Spinal cord (tissue), 10 donors: ENCODE results near the gene PTPN3. TPM values are rescaled to one million over a fixed set of nuclear protein-coding genes. Genes with fewer than 3 reads are reported as not detected.

Experiments
- DNase-seq, 6 donors: peaks; one replicate each; pipeline versions ENCODE4 v3.0.0 to v3.0.0-alpha.2; 2013 to 2015; ENCODE audit warnings: low spot score in 6 of 6, low read depth in 4 of 6
- H3K27ac ChIP-seq: one replicate; pipeline ENCODE4 v1.5.1; 2013; ENCODE audit warnings: low read depth, low read length, control low read depth
- H3K27me3 ChIP-seq: one replicate; pipeline ENCODE4 v1.6.1; 2013; ENCODE audit warnings: low read length; ENCODE audit not compliant: control insufficient read depth, insufficient read depth
- H3K36me3 ChIP-seq: one replicate; pipeline ENCODE4 v1.6.1; 2013; ENCODE audit warnings: low read length; ENCODE audit not compliant: control insufficient read depth, insufficient read depth
- H3K4me1 ChIP-seq: one replicate; pipeline ENCODE4 v1.6.1; 2013; ENCODE audit warnings: low read length; ENCODE audit not compliant: control insufficient read depth, insufficient read depth
- H3K4me3 ChIP-seq: one replicate; pipeline ENCODE4 v1.5.1; 2013; ENCODE audit warnings: low read depth, low read length, control low read depth
- H3K9me3 ChIP-seq: one replicate; pipeline ENCODE4 v1.6.1; 2013; ENCODE audit warnings: low read length; ENCODE audit not compliant: control insufficient read depth, insufficient read depth
- WGBS: methylation state at CpG from one replicate; pipeline ENCODE4 v1.1.5; 2013; ENCODE audit warnings: missing lambda C conversion rate; ENCODE audit not compliant: insufficient coverage; 5-methylcytosine and 5-hydroxymethylcytosine counted together
- polyA plus RNA-seq, 2 donors: library from polyadenylated mRNA; unstranded; fragments of 120-200 nt; gene quantifications; one replicate each; pipeline ENCODE4 v1.2.1, GENCODE V29; 2013; ENCODE audit not compliant: insufficient read length in 2 of 2
- total RNA-seq, 2 donors: library from RNA; depleted of rRNA in 1 of 2; stranded (reverse); fragments of 120-200 nt in 1 of 2; fragments of >200 nt in 1 of 2; gene quantifications; one replicate each; pipeline versions ENCODE4 v1.2.3 to v1.2.4, GENCODE V29; 2013 to 2014
- donor health status: healthy.

PTPN3 gene
- total and polyA plus RNA-seq, 4 donors = 2.3 to 8.1 (median 7.1) TPM

GRCh38 chr9:109422641-109423040 lies 75.5 kb downstream of the PTPN3 start:
- Histone ChIP-seq H3K4me1 (peaks cover 5% of the 10 kb centered on the region), H3K4me3 (no peak overlapping the region), H3K36me3 (no peaks in the 10 kb centered on the region), H3K27me3 (no peaks in the 10 kb centered on the region), H3K27ac (no peak overlapping the region), H3K9me3 (no peaks in the 10 kb centered on the region)
- DNase-seq = no peak
- WGBS = no CpG with 5 or more reads among the region's 7 CpGs

DNA sequence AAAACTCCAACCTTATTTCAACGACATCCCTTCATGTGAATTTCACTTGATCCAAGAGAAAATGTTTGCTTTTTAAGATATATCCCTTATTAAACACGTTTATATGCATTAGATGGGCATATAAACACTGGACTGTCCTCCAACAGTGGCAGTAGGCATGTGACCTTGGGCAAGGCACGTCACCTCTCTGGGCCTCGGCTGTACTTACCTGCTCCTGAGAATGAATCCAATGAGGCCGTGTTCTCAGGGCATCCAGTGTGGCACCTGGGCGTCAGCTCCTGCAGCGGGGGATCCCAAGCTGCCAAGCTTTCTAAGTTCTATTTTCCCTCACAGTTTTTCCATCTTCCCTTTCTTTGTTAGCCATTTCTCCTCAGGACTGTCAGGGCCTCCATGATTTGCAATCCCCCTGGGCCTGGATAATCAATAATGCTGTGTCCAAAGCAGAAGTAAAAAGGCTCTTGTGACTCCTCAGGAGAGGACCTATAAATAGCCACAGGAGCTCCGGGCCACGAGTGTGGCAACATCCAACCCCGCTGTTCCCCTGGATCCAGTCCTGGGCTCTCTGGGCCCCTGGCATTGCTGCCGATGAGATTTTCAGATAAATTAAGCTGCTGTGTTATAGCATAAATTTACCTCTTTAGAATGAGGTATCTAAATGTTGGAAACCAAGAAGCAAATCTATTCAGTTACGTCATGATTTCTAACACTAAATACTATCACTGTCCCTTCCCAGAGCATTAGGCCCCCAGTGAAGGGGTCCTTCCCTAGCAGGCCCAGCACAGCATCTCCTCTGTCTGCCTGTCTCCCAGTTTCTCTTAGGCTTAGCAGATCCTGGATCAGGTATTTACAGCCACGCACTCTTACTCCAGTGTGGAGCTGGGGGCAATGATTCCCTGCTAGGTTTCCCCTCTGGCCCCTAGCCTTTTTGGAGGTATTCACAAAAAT lies 76.8 kb downstream of the PTPN3 start:
- no peak overlapping the region for H3K27ac ChIP-seq
- H3K9me3 ChIP-seq = no peaks in the 10 kb centered on the region
- 75% methylated on average over 8 of the region's 13 CpGs for WGBS
- no peak overlapping the region for H3K4me3 ChIP-seq
- peak in 1 of 6 donors; percentile 41 for DNase-seq
- no peaks in the 10 kb centered on the region for H3K27me3 ChIP-seq
- H3K36me3 ChIP-seq = no peaks in the 10 kb centered on the region
- peaks cover 5% of the 10 kb centered on the region for H3K4me1 ChIP-seq

- no peak overlapping the region for H3K4me3 ChIP-seq
- no peaks in the 10 kb centered on the region for H3K36me3 ChIP-seq
- no peaks in the 10 kb centered on the region for H3K27me3 ChIP-seq
- no peaks in the 10 kb centered on the region for H3K9me3 ChIP-seq
- WGBS = no CpG with 5 or more reads among the region's 4 CpGs
- no peak overlapping the region for H3K27ac ChIP-seq
- peaks cover 5% of the 10 kb centered on the region for H3K4me1 ChIP-seq
- DNase-seq = no peak
Observed at GRCh38 chr9:109419531-109419930, 78.6 kb downstream of the PTPN3 start.

DNA sequence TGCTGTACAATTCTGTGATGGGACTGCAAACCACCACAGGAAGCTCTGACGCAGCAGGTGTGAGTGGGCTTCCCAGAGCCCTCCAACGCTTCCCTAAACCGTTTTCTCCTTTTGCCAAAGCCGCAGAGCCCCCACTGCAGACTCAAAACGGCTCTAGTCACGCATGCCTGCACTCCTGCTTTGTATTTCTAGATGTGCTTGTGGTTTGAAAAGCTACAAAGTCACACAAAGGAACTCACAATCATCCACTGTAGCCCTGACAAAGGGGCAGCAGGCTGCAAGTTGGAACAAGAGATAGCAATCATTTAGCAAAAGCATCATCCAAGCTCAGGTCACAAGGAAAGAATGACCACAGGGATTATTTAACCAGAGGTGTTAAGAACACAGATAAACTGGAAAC lies 79.3 kb downstream of the PTPN3 start:
- peak in 1 of 6 donors; percentile 48 for DNase-seq
- H3K27ac ChIP-seq = no peak overlapping the region
- H3K36me3 ChIP-seq = no peaks in the 10 kb centered on the region
- 11% methylated on average over 3 of the region's 6 CpGs for WGBS
- no peak overlapping the region for H3K4me3 ChIP-seq
- H3K4me1 ChIP-seq = peaks cover 5% of the 10 kb centered on the region
- H3K27me3 ChIP-seq = no peaks in the 10 kb centered on the region
- H3K9me3 ChIP-seq = no peaks in the 10 kb centered on the region

DNA sequence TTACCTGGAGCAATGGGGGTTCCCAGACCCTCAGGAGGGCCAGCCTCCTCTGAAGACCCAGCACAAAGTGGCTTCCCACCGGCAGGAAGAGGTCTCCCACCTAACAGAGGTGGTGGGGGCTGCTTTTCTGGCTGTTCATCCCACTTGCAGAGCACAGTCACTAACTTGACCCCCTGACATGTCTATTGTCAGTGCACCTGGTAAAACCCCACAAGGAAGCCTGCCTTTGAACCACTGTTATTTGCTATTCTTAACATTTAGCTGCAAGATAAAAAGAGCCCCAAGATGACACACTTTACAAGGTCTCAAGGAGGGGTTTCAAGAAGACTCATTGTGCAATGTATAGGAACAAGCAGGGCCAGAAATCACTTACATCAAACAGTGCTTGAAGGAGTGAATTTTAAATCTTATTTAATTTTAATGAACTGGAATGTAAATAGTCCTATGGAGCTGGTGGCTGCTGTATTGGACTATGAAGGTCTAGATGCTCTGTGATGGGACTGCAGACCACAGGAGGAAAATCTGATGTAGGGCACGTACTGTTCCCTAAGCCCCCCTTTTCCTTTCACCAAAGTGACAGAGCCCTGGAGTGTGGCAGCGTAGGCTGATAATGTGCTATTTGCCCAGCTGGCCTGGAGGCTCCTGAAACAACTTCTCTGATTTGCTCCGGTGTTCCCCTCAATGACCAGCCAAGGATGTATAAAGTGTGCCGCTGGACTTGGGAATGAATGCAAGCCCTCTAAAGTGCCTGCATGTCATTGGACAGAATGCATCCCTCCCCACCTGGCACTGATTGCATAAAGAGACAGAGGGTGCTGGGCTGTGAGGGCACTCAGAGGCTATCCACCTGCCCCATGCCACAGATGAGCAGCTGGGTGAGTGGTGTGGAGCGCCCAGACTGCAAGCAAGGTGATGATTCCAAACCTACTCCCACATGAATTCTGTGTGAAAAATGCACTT lies 80.2 kb downstream of the PTPN3 start:
- peaks cover 5% of the 10 kb centered on the region for H3K4me1 ChIP-seq
- H3K36me3 ChIP-seq = no peaks in the 10 kb centered on the region
- no peaks in the 10 kb centered on the region for H3K27me3 ChIP-seq
- no peak for DNase-seq
- no peak overlapping the region for H3K4me3 ChIP-seq
- WGBS = 56% methylated on average over 3 of the region's 6 CpGs
- no peak overlapping the region for H3K27ac ChIP-seq
- H3K9me3 ChIP-seq = no peaks in the 10 kb centered on the region

- Histone ChIP-seq H3K4me3 (no peak overlapping the region), H3K9me3 (no peaks in the 10 kb centered on the region), H3K27ac (no peak overlapping the region), H3K4me1 (peaks cover 5% of the 10 kb centered on the region), H3K27me3 (no peaks in the 10 kb centered on the region), H3K36me3 (no peaks in the 10 kb centered on the region)
- 59% methylated on average over 6 of the region's 8 CpGs for WGBS
- DNase-seq = peak in 1 of 6 donors; percentile 30
Observed at GRCh38 chr9:109417054-109417453, 81.1 kb downstream of the PTPN3 start.

- WGBS = 92% methylated on average over 6 of the region's 10 CpGs
- Histone ChIP-seq H3K4me1 (peaks cover 5% of the 10 kb centered on the region), H3K36me3 (no peaks in the 10 kb centered on the region), H3K4me3 (no peak overlapping the region), H3K9me3 (no peaks in the 10 kb centered on the region), H3K27me3 (no peaks in the 10 kb centered on the region), H3K27ac (no peak overlapping the region)
- no peak for DNase-seq
Observed at GRCh38 chr9:109416135-109416706, 81.9 kb downstream of the PTPN3 start.

- Histone ChIP-seq H3K27ac (no peak overlapping the region), H3K9me3 (no peaks in the 10 kb centered on the region), H3K27me3 (no peaks in the 10 kb centered on the region), H3K36me3 (no peaks in the 10 kb centered on the region), H3K4me3 (no peak overlapping the region), H3K4me1 (peaks cover 5% of the 10 kb centered on the region)
- DNase-seq = no peak
- WGBS = 44% methylated on average over 6 of the region's 7 CpGs
Observed at GRCh38 chr9:109414125-109414785, 83.9 kb downstream of the PTPN3 start.

DNA sequence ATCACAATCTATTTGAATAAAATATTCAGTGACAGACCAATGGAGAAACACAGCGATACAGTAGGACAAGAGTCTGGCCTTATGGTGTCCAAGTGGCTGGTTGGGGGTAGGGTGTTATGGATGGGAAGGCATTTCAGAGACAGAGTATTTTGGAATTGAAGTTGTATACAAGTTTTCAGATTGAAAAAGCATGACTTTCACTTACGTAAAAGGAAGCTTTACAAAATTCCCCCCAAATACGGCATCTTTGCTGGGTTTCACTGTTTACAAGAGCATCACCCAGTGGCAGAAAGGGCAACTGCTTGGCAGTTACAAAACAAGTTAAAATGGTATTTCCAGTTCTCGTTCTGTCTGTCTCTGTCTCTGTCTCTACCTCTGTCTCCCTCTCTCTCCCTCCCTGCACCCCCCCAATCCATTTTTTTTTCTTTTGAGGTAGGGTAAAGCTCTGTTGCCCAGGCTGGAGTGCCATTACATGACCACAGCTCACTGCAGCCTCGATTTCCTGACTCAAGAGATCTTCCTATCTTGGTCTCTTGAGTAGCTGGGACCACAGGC lies 86.2 kb downstream of the PTPN3 start:
- Histone ChIP-seq H3K36me3 (no peaks in the 10 kb centered on the region), H3K9me3 (no peaks in the 10 kb centered on the region), H3K4me1 (no peaks in the 10 kb centered on the region), H3K27ac (no peak overlapping the region), H3K27me3 (no peaks in the 10 kb centered on the region), H3K4me3 (no peak overlapping the region)
- 8% methylated on average over 3 of the region's 5 CpGs for WGBS
- peak in 2 of 6 donors; percentile 75 to 82 for DNase-seq
